MCF 10A (cell line): ENCODE measurements around the gene FAT1. TPM values are rescaled to one million over a fixed set of nuclear protein-coding genes. Genes with fewer than 3 reads are reported as not detected.

Source experiments
- BruUV-seq: library from RNA; stranded (reverse); fragments of 400-500 nt; replicated peaks from 2 replicates; lab custom pipeline; 2021; lab: Mats Ljungman, UMichigan
- CTCF ChIA-PET: fragments of 300-600 bp; sonication (Branson Sonifier 250); formaldehyde crosslinking; extraction: SDS; loops from one replicate; lab custom pipeline; 2021; ENCODE audit warnings: antibody characterized with exemption, inconsistent platforms; lab: Yijun Ruan, JAX
- POLR2A ChIA-PET: fragments of 300-600, 350-650 bp; sonication (Branson Sonifier 250); formaldehyde crosslinking; extraction: SDS; loops from one replicate; lab custom pipeline; 2020; ENCODE audit warnings: antibody characterized with exemption, inconsistent platforms; lab: Yijun Ruan, JAX
- DNase-seq: peaks from one replicate; pipeline ENCODE4 v3.0.0-alpha.2; 2018; ENCODE audit not compliant: unreplicated experiment
- H3K27ac Mint-ChIP-seq: one replicate; pipeline ENCODE4 v1.8.0; 2022; ENCODE audit warnings: mild to moderate bottlenecking, low read depth, mixed read lengths; ENCODE audit not compliant: unreplicated experiment
- H3K27me3 Mint-ChIP-seq: one replicate; pipeline ENCODE4 v1.8.0; 2022; ENCODE audit warnings: mixed read lengths; ENCODE audit not compliant: insufficient read depth, unreplicated experiment
- H3K36me3 Mint-ChIP-seq: one replicate; pipeline ENCODE4 v1.8.0; 2022; ENCODE audit warnings: mild to moderate bottlenecking, moderate library complexity, mixed read lengths; ENCODE audit not compliant: insufficient read depth, unreplicated experiment
- H3K4me1 Mint-ChIP-seq: one replicate; pipeline ENCODE4 v1.8.0; 2022; ENCODE audit warnings: mixed read lengths; ENCODE audit not compliant: insufficient read depth, unreplicated experiment
- H3K4me3 Mint-ChIP-seq: one replicate; pipeline ENCODE4 v1.8.0; 2022; ENCODE audit warnings: mild to moderate bottlenecking, moderate library complexity, mixed read lengths; ENCODE audit not compliant: unreplicated experiment
- H3K9me3 Mint-ChIP-seq: one replicate; pipeline ENCODE4 v1.8.0; 2022; ENCODE audit warnings: mixed read lengths; ENCODE audit not compliant: unreplicated experiment
- intact Hi-C: fragments of 100-400 bp; cut with micrococcal nuclease; formaldehyde crosslinking; loops from 2 replicates; pipeline ENCODE4 v1.14.1; 2022
- total RNA-seq: library from RNA; stranded (reverse); gene quantifications from 2 replicates; pipeline ENCODE4 v1.2.3, GENCODE V29; 2022
- TF ChIP-seq, protein P1 (sequence below): fragments of 200-600 bp; IDR thresholded peaks from one replicate; pipeline ENCODE4 v1.8.0; 2022; ENCODE audit warnings: antibody characterized with exemption, mild to moderate bottlenecking; ENCODE audit not compliant: unreplicated experiment

The FAT1 gene
- total RNA-seq, 1 experiment from 2014 or later = 165 TPM

DNA sequence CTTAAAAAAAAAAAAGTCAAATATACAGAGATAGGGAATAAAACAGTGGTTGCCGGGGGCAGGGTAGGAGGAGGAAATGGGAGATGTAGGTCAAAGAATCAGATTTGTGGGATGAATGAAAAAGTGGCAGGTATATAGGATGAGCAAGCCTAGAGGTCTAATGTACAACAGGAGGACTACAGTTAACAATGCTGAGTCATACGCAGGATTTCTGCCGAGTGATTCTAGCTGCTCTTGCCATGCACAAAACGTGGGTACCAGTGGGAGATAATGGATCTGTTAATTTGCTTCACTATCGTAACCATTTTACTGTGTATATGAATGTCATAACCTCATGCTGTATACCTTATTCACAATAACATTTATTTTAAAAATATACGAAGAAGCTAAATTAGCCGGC is 157.6 kb downstream of the FAT1 start:
- Mint-ChIP-seq H3K27ac (no peak overlapping the region), H3K36me3 (peaks cover 6% of the 10 kb centered on the region), H3K9me3 (no peaks in the 10 kb centered on the region), H3K4me1 (no peaks in the 10 kb centered on the region), H3K27me3 (no peaks in the 10 kb centered on the region), H3K4me3 (no peak overlapping the region)
- intact Hi-C loops = no loop called here
- BruUV-seq = no TSS peak
- POLR2A ChIA-PET = no interaction called here
- TF ChIP-seq, protein P1, sequence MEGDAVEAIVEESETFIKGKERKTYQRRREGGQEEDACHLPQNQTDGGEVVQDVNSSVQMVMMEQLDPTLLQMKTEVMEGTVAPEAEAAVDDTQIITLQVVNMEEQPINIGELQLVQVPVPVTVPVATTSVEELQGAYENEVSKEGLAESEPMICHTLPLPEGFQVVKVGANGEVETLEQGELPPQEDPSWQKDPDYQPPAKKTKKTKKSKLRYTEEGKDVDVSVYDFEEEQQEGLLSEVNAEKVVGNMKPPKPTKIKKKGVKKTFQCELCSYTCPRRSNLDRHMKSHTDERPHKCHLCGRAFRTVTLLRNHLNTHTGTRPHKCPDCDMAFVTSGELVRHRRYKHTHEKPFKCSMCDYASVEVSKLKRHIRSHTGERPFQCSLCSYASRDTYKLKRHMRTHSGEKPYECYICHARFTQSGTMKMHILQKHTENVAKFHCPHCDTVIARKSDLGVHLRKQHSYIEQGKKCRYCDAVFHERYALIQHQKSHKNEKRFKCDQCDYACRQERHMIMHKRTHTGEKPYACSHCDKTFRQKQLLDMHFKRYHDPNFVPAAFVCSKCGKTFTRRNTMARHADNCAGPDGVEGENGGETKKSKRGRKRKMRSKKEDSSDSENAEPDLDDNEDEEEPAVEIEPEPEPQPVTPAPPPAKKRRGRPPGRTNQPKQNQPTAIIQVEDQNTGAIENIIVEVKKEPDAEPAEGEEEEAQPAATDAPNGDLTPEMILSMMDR = no peak
- DNase-seq = no peak
- CTCF ChIA-PET = interaction anchor here (1.9 kb wide), 1 partner anchor 21 kb away, joined by 7 read pairs; no protein-coding TSS in a partner anchor

DNA sequence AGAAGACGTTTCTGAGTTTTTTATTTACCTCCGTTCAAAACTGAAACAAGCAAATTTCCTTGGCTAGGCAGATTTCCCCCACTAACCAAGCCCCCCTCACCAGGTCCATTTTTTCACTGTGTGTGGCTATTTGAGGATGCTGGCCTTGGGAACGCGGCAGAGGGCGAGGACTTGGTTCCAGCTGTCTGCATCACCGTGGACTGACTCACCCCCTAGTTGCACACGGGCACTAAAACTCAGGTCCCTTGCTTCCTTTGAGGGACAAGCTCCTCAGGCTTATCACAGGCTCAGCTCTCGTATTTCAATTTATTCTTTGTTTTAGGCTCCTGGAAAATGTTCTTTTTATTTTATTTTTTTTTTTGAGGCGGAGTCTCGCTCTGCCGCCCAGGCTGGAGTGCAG is 159.9 kb downstream of the FAT1 start:
- Mint-ChIP-seq H3K27me3 (no peaks in the 10 kb centered on the region), H3K4me3 (no peak overlapping the region), H3K36me3 (peaks cover 6% of the 10 kb centered on the region), H3K9me3 (no peaks in the 10 kb centered on the region), H3K27ac (no peak overlapping the region), H3K4me1 (no peaks in the 10 kb centered on the region)
- no TSS peak for BruUV-seq
- ChIA-PET CTCF (interaction anchor here (0.8 kb wide), 1 partner anchor 23 kb away, joined by 3 read pairs; no protein-coding TSS in a partner anchor), POLR2A (interaction anchor here (0.6 kb wide), 1 partner anchor 1133 kb away, joined by 4 read pairs; no protein-coding TSS in a partner anchor)
- intact Hi-C loops = no loop called here
- DNase-seq = no peak
- TF ChIP-seq, protein P1 = no peak

DNA sequence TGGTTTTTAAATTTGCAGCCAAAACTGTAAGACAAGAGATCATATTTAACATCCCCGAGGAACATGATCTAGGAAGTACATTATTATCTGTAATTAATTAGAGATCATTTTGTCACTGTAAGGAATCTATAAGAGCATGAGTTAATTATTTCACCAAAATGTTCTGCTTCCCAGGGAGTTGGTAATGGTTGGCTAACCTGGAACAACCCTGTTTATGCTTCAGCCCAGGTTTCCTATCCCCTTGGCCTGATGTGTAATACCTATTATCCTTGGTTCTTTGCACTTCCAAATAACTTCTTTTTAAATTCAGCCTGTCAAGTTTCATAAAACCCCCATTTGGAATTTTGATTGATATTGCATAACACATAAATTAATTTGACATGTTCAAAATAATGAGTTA is 161.9 kb downstream of the FAT1 start:
- peaks cover 6% of the 10 kb centered on the region for H3K36me3 Mint-ChIP-seq
- TF ChIP-seq, protein P1 = no peak
- H3K27me3 Mint-ChIP-seq = no peaks in the 10 kb centered on the region
- no peak overlapping the region for H3K4me3 Mint-ChIP-seq
- intact Hi-C loops = no loop called here
- CTCF ChIA-PET = no interaction called here
- no peak for DNase-seq
- H3K27ac Mint-ChIP-seq = no peak overlapping the region
- no TSS peak for BruUV-seq
- H3K4me1 Mint-ChIP-seq = no peaks in the 10 kb centered on the region
- H3K9me3 Mint-ChIP-seq = no peaks in the 10 kb centered on the region
- POLR2A ChIA-PET = no interaction called here

DNA sequence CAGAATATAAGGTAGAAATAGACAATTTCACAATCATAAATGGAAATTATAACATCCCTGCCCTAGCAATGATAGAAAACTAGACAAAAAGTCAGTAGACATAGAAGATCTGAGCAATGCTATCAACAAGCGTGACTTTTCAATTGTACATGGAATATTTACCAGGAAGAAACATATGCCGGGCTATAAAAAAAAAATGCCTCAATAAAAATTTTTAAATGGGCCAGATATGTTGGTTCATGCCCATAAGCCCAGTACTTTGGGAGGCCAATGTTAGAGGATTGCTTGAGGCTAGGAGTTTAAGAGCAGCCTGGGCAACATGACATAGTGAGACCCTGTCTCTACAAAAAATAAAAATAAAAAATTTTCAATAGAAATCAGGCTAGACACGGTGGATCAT is 163.0 kb downstream of the FAT1 start:
- Mint-ChIP-seq H3K4me3 (no peak overlapping the region), H3K27ac (no peak overlapping the region), H3K36me3 (peaks cover 6% of the 10 kb centered on the region), H3K4me1 (no peaks in the 10 kb centered on the region), H3K27me3 (no peaks in the 10 kb centered on the region), H3K9me3 (no peaks in the 10 kb centered on the region)
- POLR2A ChIA-PET = no interaction called here
- CTCF ChIA-PET = no interaction called here
- TF ChIP-seq, protein P1 = no peak
- intact Hi-C loops = no loop called here
- BruUV-seq = no TSS peak
- no peak for DNase-seq
